ENCODE measurements around the gene CLASP1. TPM values are rescaled to one million over a fixed set of nuclear protein-coding genes. Genes with fewer than 3 reads are reported as not detected.

Gene CLASP1
- total RNA-seq, 1 experiment from 2014 or later, result 49.2 TPM

DNA sequence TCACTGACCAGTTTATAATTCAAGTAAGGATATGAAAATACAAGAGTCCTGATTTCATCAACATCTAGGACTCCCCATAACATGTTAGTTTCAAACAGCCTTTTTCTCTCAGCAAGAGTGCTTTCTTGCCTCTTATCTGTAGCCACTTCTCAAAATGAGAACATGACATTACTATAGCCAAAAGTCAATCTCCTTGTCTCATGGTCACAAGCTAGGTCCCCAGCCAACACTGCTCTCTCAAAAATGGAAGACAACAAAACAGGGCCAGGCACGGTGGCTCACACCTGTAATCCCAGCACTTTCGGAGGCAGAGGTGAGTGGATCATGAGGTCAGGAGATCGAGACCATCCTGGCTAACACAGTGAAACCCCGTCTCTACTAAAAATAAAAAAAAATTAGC, 15.8 kb downstream of the CLASP1 start:
- ChIA-PET POLR2A (no interaction called here), CTCF (no interaction called here)
- no peak overlapping the region for H3K27ac ChIP-seq (ENCODE audit: low read length)
- no peak for ATAC-seq
- TF ChIP-seq, protein P1, sequence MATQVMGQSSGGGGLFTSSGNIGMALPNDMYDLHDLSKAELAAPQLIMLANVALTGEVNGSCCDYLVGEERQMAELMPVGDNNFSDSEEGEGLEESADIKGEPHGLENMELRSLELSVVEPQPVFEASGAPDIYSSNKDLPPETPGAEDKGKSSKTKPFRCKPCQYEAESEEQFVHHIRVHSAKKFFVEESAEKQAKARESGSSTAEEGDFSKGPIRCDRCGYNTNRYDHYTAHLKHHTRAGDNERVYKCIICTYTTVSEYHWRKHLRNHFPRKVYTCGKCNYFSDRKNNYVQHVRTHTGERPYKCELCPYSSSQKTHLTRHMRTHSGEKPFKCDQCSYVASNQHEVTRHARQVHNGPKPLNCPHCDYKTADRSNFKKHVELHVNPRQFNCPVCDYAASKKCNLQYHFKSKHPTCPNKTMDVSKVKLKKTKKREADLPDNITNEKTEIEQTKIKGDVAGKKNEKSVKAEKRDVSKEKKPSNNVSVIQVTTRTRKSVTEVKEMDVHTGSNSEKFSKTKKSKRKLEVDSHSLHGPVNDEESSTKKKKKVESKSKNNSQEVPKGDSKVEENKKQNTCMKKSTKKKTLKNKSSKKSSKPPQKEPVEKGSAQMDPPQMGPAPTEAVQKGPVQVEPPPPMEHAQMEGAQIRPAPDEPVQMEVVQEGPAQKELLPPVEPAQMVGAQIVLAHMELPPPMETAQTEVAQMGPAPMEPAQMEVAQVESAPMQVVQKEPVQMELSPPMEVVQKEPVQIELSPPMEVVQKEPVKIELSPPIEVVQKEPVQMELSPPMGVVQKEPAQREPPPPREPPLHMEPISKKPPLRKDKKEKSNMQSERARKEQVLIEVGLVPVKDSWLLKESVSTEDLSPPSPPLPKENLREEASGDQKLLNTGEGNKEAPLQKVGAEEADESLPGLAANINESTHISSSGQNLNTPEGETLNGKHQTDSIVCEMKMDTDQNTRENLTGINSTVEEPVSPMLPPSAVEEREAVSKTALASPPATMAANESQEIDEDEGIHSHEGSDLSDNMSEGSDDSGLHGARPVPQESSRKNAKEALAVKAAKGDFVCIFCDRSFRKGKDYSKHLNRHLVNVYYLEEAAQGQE (IDR thresholded peaks at IDR 0.05; ENCODE audit: insufficient read depth in 1 of 2, low read depth in 2 of 2, low read length in 1 of 2), result no peak
- no peak for TF ChIP-seq SIN3A (IDR thresholded peaks at IDR 0.05; ENCODE audit: borderline replicate concordance, insufficient read depth, low read depth, low read length)
- TF ChIP-seq, protein P2, sequence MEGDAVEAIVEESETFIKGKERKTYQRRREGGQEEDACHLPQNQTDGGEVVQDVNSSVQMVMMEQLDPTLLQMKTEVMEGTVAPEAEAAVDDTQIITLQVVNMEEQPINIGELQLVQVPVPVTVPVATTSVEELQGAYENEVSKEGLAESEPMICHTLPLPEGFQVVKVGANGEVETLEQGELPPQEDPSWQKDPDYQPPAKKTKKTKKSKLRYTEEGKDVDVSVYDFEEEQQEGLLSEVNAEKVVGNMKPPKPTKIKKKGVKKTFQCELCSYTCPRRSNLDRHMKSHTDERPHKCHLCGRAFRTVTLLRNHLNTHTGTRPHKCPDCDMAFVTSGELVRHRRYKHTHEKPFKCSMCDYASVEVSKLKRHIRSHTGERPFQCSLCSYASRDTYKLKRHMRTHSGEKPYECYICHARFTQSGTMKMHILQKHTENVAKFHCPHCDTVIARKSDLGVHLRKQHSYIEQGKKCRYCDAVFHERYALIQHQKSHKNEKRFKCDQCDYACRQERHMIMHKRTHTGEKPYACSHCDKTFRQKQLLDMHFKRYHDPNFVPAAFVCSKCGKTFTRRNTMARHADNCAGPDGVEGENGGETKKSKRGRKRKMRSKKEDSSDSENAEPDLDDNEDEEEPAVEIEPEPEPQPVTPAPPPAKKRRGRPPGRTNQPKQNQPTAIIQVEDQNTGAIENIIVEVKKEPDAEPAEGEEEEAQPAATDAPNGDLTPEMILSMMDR (IDR thresholded peaks at IDR 0.05), result no peak
- no peak for TF ChIP-seq POLR2AphosphoS5 (IDR thresholded peaks at IDR 0.05; ENCODE audit: low read depth, low read length)
- TF ChIP-seq TCF7L2 (IDR thresholded peaks at IDR 0.05; ENCODE audit: low read depth, low read length), result no peak
- no peaks in the 10 kb centered on the region for H3K27me3 ChIP-seq (ENCODE audit: control insufficient read depth, insufficient read depth, low read length)
- H3K9me3 ChIP-seq (ENCODE audit: control insufficient read depth, insufficient read depth, low read depth, low read length), result peaks cover 9% of the 10 kb centered on the region; the same call in 1 of the 2 replicates
- intact Hi-C loops (cut with micrococcal nuclease; ENCODE audit: unreplicated experiment) (no loop called here), in situ Hi-C loops (cut with HindIII; ENCODE audit: low pct_unique_long_range_greater_than_20kb, low sequenced_read_pairs) (no loop called here)
- no peak for DNase-seq (ENCODE audit: low read depth, low spot score)
- no TSS peak for BruUV-seq (replicated peaks)
- no peaks in the 10 kb centered on the region for H3K36me3 ChIP-seq (ENCODE audit: control insufficient read depth, insufficient read depth, low read length)
- H3K4me1 ChIP-seq (ENCODE audit: control insufficient read depth, insufficient read depth, low read length), result peaks cover 20% of the 10 kb centered on the region
- no peak overlapping the region for H3K4me3 ChIP-seq (ENCODE audit: low read depth in 2 of 2, low read length in 2 of 2)

DNA sequence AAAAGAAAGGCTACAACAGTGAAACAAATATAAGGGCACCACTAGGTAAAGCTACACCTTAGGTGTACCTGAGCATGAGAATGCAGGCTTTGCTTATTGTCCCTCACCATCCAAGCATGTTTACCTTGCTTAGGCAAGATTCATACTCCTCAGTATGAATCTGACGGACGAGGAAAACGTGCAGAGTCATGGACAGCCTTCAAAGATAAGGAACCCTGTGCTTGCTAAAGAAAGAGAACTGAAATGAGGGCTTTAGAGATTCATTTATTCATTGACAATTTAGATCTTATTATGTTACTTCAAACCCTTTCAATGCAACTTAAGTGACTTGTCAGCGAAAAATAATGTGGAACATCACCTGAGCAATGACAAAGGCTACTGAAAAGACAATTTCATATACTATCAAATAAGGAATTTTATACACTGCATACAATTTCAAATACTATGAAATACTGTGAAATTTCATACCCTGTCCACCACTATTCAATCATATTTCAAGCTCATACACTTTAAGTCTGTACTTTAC, 21.7 kb downstream of the CLASP1 start:
- H3K27ac ChIP-seq (ENCODE audit: low read length), result no peak overlapping the region
- H3K4me1 ChIP-seq (ENCODE audit: control insufficient read depth, insufficient read depth, low read length), result no peaks in the 10 kb centered on the region
- ChIA-PET POLR2A (no interaction called here), CTCF (no interaction called here)
- H3K27me3 ChIP-seq (ENCODE audit: control insufficient read depth, insufficient read depth, low read length), result no peaks in the 10 kb centered on the region
- H3K9me3 ChIP-seq (ENCODE audit: control insufficient read depth, insufficient read depth, low read depth, low read length), result no peaks in the 10 kb centered on the region
- TF ChIP-seq SIN3A (IDR thresholded peaks at IDR 0.05; ENCODE audit: borderline replicate concordance, insufficient read depth, low read depth, low read length) (no peak), TCF7L2 (IDR thresholded peaks at IDR 0.05; ENCODE audit: low read depth, low read length) (no peak), POLR2AphosphoS5 (IDR thresholded peaks at IDR 0.05; ENCODE audit: low read depth, low read length) (no peak)
- TF ChIP-seq, protein P2 (IDR thresholded peaks at IDR 0.05), result no peak
- TF ChIP-seq, protein P1 (IDR thresholded peaks at IDR 0.05; ENCODE audit: insufficient read depth in 1 of 2, low read depth in 2 of 2, low read length in 1 of 2), result no peak
- H3K4me3 ChIP-seq (ENCODE audit: low read depth in 2 of 2, low read length in 2 of 2), result no peak overlapping the region
- DNase-seq (ENCODE audit: low read depth, low spot score), result no peak
- in situ Hi-C loops (cut with HindIII; ENCODE audit: low pct_unique_long_range_greater_than_20kb, low sequenced_read_pairs) (no loop called here), intact Hi-C loops (cut with micrococcal nuclease; ENCODE audit: unreplicated experiment) (no loop called here)
- no peak for ATAC-seq
- BruUV-seq (replicated peaks), result no TSS peak
- no peaks in the 10 kb centered on the region for H3K36me3 ChIP-seq (ENCODE audit: control insufficient read depth, insufficient read depth, low read length)
